Liver (tissue), 9 donors: ENCODE results near the gene PPP6R2. TPM values are rescaled to one million over a fixed set of nuclear protein-coding genes. Genes with fewer than 3 reads are reported as not detected.

Experiments used
- DNase-seq: peaks from one replicate; pipeline ENCODE4 v3.0.0-alpha.2; 2017; ENCODE audit warnings: low spot score
- H3K27ac ChIP-seq, 2 donors: one replicate each; pipeline ENCODE4 v1.7.0; 2013; ENCODE audit warnings: inconsistent platforms in 2 of 2, low read length in 2 of 2, control low read depth in 1 of 2, low read depth in 1 of 2, mild to moderate bottlenecking in 1 of 2
- H3K27me3 ChIP-seq, 4 donors: one replicate each; pipeline versions ENCODE4 v1.6.1 to v1.7.0; 2013; ENCODE audit warnings: low read length in 3 of 4, inconsistent platforms in 1 of 4, mild to moderate bottlenecking in 1 of 4, moderate library complexity in 1 of 4; ENCODE audit not compliant: control insufficient read depth in 4 of 4, insufficient read depth in 4 of 4
- H3K36me3 ChIP-seq, 4 donors: one replicate each; pipeline versions ENCODE4 v1.6.1 to v1.7.0; 2013; ENCODE audit warnings: low read length in 3 of 4, mild to moderate bottlenecking in 3 of 4, low read depth in 1 of 4, moderate library complexity in 1 of 4; ENCODE audit not compliant: control insufficient read depth in 4 of 4, insufficient read depth in 3 of 4
- H3K4me1 ChIP-seq, 4 donors: one replicate each; pipeline versions ENCODE4 v1.6.1 to v1.7.0; 2013; ENCODE audit warnings: low read length in 3 of 4, mild to moderate bottlenecking in 3 of 4, moderate library complexity in 1 of 4; ENCODE audit not compliant: control insufficient read depth in 4 of 4, insufficient read depth in 4 of 4
- H3K4me3 ChIP-seq, 3 donors: one replicate each; pipeline versions ENCODE4 v1.6.1 to v1.7.0; 2013; ENCODE audit warnings: low read length in 3 of 3, control low read depth in 1 of 3, low read depth in 1 of 3, mild to moderate bottlenecking in 1 of 3
- H3K9ac ChIP-seq, 2 donors: one replicate each; pipeline ENCODE4 v1.7.0; 2013; ENCODE audit warnings: low read length in 2 of 2, mild to moderate bottlenecking in 2 of 2, moderate library complexity in 2 of 2, control low read depth in 1 of 2, low read depth in 1 of 2
- H3K9me3 ChIP-seq, 4 donors: one replicate each; pipeline versions ENCODE4 v1.6.1 to v1.7.0; 2013; ENCODE audit warnings: low read length in 3 of 4; ENCODE audit not compliant: control insufficient read depth in 4 of 4
- EGR1 ChIP-seq, 2 donors: IDR thresholded peaks; 2 replicates each; pipeline ENCODE4 v1.6.1; 2016 to 2018; ENCODE audit warnings: antibody characterized with exemption in 2 of 2, low read depth in 2 of 2
- HNF4A ChIP-seq, 2 donors: conservative IDR thresholded peaks; 2 replicates each; pipeline ENCODE4 v1.6.1; 2016; ENCODE audit warnings: antibody characterized with exemption in 2 of 2, mild to moderate bottlenecking in 2 of 2
- HNF4G ChIP-seq: IDR thresholded peaks from 2 replicates; pipeline ENCODE4 v1.6.1; 2016; ENCODE audit warnings: antibody characterized with exemption
- JUND ChIP-seq, 2 donors: IDR thresholded peaks; 2 replicates each; pipeline ENCODE4 v1.6.1; 2016; ENCODE audit warnings: antibody characterized with exemption in 2 of 2
- NR2F2 ChIP-seq: IDR thresholded peaks from 2 replicates; pipeline ENCODE4 v1.6.1; 2016; ENCODE audit warnings: antibody characterized with exemption
- RAD21 ChIP-seq, 2 donors: IDR thresholded peaks; 2 replicates each; pipeline ENCODE4 v1.6.1; 2016; ENCODE audit warnings: antibody characterized with exemption in 2 of 2, mild to moderate bottlenecking in 2 of 2
- RXRA ChIP-seq, 2 donors: IDR thresholded peaks; 2 replicates each; pipeline ENCODE4 v1.6.1; 2017 to 2018; ENCODE audit warnings: antibody characterized with exemption in 2 of 2, mild to moderate bottlenecking in 1 of 2
- SP1 ChIP-seq: IDR thresholded peaks from 2 replicates; pipeline ENCODE4 v1.6.1; 2018; ENCODE audit warnings: antibody characterized with exemption, mild to moderate bottlenecking
- YY1 ChIP-seq: IDR thresholded peaks from 2 replicates; pipeline ENCODE4 v1.6.1; 2016; ENCODE audit warnings: antibody characterized with exemption, mild to moderate bottlenecking
- WGBS: extraction: QIAGEN DNeasy Blood & Tissue Kit; methylation state at CpG from one replicate; pipeline ENCODE4 v1.1.7; 2013; 5-methylcytosine and 5-hydroxymethylcytosine counted together
- polyA plus RNA-seq, 2 donors: library from polyadenylated mRNA; stranded (reverse) in 1 of 2; unstranded in 1 of 2; fragments of 200-250 nt in 1 of 2; fragments of >200 nt in 1 of 2; fragmentation: Nextera tagmentation in 1 of 2; extraction: Ambion mirVana in 1 of 2; gene quantifications; one replicate each; pipeline versions ENCODE4 v1.2.1 to v1.2.3, GENCODE V29; 2013 to 2015
- total RNA-seq, 2 donors: library from RNA; depleted of rRNA; stranded (reverse); fragments of >200 nt; gene quantifications; one replicate each; pipeline ENCODE4 v1.2.3, GENCODE V29; 2014
- TF ChIP-seq, protein P1 (sequence below): IDR thresholded peaks from 2 replicates; pipeline ENCODE4 v1.6.1; 2016; ENCODE audit warnings: antibody characterized with exemption
- TF ChIP-seq, protein P2 (sequence below): IDR thresholded peaks from 2 replicates; pipeline ENCODE4 v1.6.1; 2016; ENCODE audit warnings: antibody characterized with exemption
- TF ChIP-seq, protein P3 (sequence below): IDR thresholded peaks from 2 replicates; pipeline ENCODE4 v1.6.1; 2016; ENCODE audit warnings: antibody characterized with exemption
- TF ChIP-seq, protein P4 (sequence below): IDR thresholded peaks from 2 replicates; pipeline ENCODE4 v1.6.1; 2016; ENCODE audit warnings: antibody characterized with exemption, mild to moderate bottlenecking
- donor health status: healthy.
- donor health status: healthy.
- donor health status: healthy.
- donor health status: healthy.
- donor health status: healthy.

PPP6R2 gene
- total and polyA plus RNA-seq, 4 donors: 28.8 to 117 (median 47.2) TPM

DNA sequence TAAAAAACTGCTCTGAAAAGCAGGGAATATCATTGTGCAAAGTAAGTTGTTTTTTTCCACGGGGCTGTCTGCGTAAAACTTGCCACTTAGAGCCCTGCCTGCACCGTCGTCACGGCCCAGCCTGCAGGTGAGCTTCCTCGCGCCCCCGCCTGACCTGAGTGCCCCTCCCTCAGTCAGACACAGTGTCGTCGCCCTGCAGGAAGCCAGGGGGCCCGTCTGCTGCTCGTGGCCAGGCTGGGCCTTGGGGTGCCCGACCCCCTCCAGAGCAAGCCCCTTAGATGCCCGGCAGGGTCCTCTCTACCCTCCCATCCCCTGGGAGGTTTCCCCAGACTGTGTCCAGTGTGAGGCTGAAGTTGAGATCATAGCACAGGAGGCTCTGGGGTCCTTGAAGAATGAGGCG lies 100.1 kb downstream of the PPP6R2 start:
- DNase-seq: no peak
- Histone ChIP-seq H3K27me3 (no peaks in the 10 kb centered on the region), H3K9ac (no peak overlapping the region), H3K27ac (no peak overlapping the region), H3K9me3 (no peaks in the 10 kb centered on the region), H3K4me3 (no peak overlapping the region), H3K4me1 (peaks cover 0 to 3% (median 0%) of the 10 kb centered on the region in 4 donors), H3K36me3 (peaks cover 10 to 45% (median 22%) of the 10 kb centered on the region in 4 donors)
- WGBS: 89% methylated on average over 15 of the region's 15 CpGs
- no peak for TF ChIP-seq HNF4G
- TF ChIP-seq, protein P1, sequence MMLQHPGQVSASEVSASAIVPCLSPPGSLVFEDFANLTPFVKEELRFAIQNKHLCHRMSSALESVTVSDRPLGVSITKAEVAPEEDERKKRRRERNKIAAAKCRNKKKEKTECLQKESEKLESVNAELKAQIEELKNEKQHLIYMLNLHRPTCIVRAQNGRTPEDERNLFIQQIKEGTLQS: no peak
- TF ChIP-seq NR2F2: no peak
- TF ChIP-seq, protein P2, sequence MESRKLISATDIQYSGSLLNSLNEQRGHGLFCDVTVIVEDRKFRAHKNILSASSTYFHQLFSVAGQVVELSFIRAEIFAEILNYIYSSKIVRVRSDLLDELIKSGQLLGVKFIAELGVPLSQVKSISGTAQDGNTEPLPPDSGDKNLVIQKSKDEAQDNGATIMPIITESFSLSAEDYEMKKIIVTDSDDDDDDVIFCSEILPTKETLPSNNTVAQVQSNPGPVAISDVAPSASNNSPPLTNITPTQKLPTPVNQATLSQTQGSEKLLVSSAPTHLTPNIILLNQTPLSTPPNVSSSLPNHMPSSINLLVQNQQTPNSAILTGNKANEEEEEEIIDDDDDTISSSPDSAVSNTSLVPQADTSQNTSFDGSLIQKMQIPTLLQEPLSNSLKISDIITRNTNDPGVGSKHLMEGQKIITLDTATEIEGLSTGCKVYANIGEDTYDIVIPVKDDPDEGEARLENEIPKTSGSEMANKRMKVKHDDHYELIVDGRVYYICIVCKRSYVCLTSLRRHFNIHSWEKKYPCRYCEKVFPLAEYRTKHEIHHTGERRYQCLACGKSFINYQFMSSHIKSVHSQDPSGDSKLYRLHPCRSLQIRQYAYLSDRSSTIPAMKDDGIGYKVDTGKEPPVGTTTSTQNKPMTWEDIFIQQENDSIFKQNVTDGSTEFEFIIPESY: no peak
- no peak for TF ChIP-seq YY1
- TF ChIP-seq, protein P3, sequence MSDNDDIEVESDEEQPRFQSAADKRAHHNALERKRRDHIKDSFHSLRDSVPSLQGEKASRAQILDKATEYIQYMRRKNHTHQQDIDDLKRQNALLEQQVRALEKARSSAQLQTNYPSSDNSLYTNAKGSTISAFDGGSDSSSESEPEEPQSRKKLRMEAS: no peak
- TF ChIP-seq RAD21 (IDR thresholded peaks at IDR 0.05): no peak
- no peak for TF ChIP-seq HNF4A (conservative IDR thresholded peaks at IDR 0.05)
- no peak for TF ChIP-seq JUND (IDR thresholded peaks at IDR 0.05)
- no peak for TF ChIP-seq RXRA (IDR thresholded peaks at IDR 0.05)
- no peak for TF ChIP-seq EGR1 (IDR thresholded peaks at IDR 0.05; ENCODE audit: low read depth in 2 of 2)

DNA sequence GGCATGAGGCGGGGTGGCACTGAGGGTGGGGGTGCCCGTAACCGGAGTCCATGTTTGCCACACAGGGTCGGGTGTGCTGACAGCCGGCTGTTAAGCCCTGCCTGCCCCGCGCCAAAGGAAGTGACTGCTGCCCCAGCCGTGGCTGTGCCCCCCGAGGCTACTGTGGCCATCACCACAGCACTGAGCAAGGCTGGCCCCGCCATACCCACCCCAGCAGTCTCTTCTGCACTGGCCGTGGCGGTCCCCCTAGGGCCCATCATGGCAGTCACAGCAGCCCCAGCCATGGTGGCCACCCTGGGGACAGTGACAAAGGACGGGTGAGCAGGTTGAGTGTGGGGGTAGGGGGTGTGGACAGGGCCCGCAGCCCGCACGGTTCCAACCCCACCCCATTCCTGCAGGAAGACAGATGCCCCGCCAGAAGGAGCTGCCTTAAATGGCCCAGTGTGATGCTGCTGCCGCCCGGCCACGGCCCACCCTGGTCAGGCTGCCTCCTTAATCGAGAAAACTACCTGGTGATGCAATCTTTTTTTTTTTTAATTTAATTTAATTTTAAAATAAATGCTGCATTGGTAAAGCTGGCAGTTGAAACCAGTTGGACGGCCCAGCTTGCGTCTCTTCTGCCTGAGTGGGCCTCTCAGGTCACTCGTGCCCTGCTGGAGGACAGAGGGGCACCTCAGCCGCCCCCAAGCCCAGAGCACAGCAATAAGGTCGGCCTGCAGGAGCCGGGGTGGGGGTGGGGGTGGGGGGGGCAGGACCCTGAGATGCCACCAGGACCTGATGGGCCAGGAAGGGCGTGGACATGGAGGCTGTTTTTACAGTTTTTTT lies 100.9 kb downstream of the PPP6R2 start:
- H3K4me1 ChIP-seq: peaks cover 0 to 3% (median 0%) of the 10 kb centered on the region in 4 donors
- H3K9me3 ChIP-seq: no peaks in the 10 kb centered on the region
- H3K27ac ChIP-seq: no peak overlapping the region
- no peak overlapping the region for H3K4me3 ChIP-seq
- DNase-seq: no peak
- H3K36me3 ChIP-seq: peaks cover 10 to 41% (median 18%) of the 10 kb centered on the region in 4 donors
- no peak for TF ChIP-seq SP1
- TF ChIP-seq, protein P4, sequence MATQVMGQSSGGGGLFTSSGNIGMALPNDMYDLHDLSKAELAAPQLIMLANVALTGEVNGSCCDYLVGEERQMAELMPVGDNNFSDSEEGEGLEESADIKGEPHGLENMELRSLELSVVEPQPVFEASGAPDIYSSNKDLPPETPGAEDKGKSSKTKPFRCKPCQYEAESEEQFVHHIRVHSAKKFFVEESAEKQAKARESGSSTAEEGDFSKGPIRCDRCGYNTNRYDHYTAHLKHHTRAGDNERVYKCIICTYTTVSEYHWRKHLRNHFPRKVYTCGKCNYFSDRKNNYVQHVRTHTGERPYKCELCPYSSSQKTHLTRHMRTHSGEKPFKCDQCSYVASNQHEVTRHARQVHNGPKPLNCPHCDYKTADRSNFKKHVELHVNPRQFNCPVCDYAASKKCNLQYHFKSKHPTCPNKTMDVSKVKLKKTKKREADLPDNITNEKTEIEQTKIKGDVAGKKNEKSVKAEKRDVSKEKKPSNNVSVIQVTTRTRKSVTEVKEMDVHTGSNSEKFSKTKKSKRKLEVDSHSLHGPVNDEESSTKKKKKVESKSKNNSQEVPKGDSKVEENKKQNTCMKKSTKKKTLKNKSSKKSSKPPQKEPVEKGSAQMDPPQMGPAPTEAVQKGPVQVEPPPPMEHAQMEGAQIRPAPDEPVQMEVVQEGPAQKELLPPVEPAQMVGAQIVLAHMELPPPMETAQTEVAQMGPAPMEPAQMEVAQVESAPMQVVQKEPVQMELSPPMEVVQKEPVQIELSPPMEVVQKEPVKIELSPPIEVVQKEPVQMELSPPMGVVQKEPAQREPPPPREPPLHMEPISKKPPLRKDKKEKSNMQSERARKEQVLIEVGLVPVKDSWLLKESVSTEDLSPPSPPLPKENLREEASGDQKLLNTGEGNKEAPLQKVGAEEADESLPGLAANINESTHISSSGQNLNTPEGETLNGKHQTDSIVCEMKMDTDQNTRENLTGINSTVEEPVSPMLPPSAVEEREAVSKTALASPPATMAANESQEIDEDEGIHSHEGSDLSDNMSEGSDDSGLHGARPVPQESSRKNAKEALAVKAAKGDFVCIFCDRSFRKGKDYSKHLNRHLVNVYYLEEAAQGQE: no peak
- TF ChIP-seq HNF4A (conservative IDR thresholded peaks at IDR 0.05): no peak
- no peak for TF ChIP-seq HNF4G
- TF ChIP-seq, protein P3: no peak
- TF ChIP-seq, protein P2: no peak
- TF ChIP-seq YY1: no peak
- no peak for TF ChIP-seq NR2F2
- no peak overlapping the region for H3K9ac ChIP-seq
- WGBS: 81% methylated on average over 28 of the region's 28 CpGs
- H3K27me3 ChIP-seq: no peaks in the 10 kb centered on the region
